ENCODE results near the gene BCL7C. TPM values are rescaled to one million over a fixed set of nuclear protein-coding genes. Genes with fewer than 3 reads are reported as not detected.

The BCL7C gene
- total and polyA plus RNA-seq, 2 of the 8 experiments (the other 6 are each of a cell fraction or from before 2014, with no cell fraction given), result 8.6 to 17.2 TPM

- no peak for TF ChIP-seq CHD7 (IDR thresholded peaks at IDR 0.05; ENCODE audit: insufficient replicate concordance, low read length)
- no peak for TF ChIP-seq TEAD4 (IDR thresholded peaks at IDR 0.05; ENCODE audit: low read depth, low read length)
- TF ChIP-seq YY1 (IDR thresholded peaks at IDR 0.05; ENCODE audit: low read depth, low read length), result no peak
- TF ChIP-seq HDAC2 (IDR thresholded peaks at IDR 0.05; ENCODE audit: borderline replicate concordance in 1 of 2, low read depth in 2 of 2, low read length in 2 of 2), result no peak
- no peak for TF ChIP-seq TBP (IDR thresholded peaks at IDR 0.05; ENCODE audit: low read depth, low read length)
- no peak for TF ChIP-seq ZNF274 (IDR thresholded peaks at IDR 0.05; ENCODE audit: borderline replicate concordance, extremely low read depth, low read length)
- no peak for TF ChIP-seq SUZ12 (IDR thresholded peaks at IDR 0.05; ENCODE audit: low read length)
- no peak for TF ChIP-seq JUN (IDR thresholded peaks at IDR 0.05; ENCODE audit: low read depth, low read length)
- TF ChIP-seq POLR2A (IDR thresholded peaks at IDR 0.05; ENCODE audit: control extremely low read depth in 1 of 2, low read depth in 2 of 2, low read length in 2 of 2), result no peak
- no peak for TF ChIP-seq HDAC6 (IDR thresholded peaks at IDR 0.05; ENCODE audit: low read depth, low read length)
- no peak for TF ChIP-seq TAF1 (IDR thresholded peaks at IDR 0.05; ENCODE audit: low read depth, low read length)
Observed at GRCh38 chr16:30941600-30942425, 47.9 kb upstream of the BCL7C start (continued).
